RWPE2 (cell line): ENCODE measurements around the gene PI4KA.
"Not testable (repeated sequence)": the region's sequence is repeated elsewhere in the genome, so short reads cannot be mapped to it uniquely, and the experiment has no call there.

Experiments used
- ATAC-seq: fragments of 200-7000 bp; cut with Tn5 transposase; 3 replicates; pipeline ENCODE4 v1.9.1; 2021; ENCODE audit warnings: low read depth
- DNase-seq: peaks from one replicate; pipeline ENCODE4 v3.0.0-alpha.2; 2020; ENCODE audit warnings: low spot score
- H3K27ac ChIP-seq: fragments of 450-650 bp; 2 replicates; pipeline ENCODE4 v1.5.1; 2017; ENCODE audit warnings: mild to moderate bottlenecking; ENCODE audit not compliant: poor library complexity, severe bottlenecking
- H3K27me3 ChIP-seq: fragments of 250-450 bp; sonication (Bioruptor Pico); 2 replicates; pipeline ENCODE4 v1.5.1; 2021; ENCODE audit warnings: mild to moderate bottlenecking, moderate library complexity; ENCODE audit not compliant: insufficient read depth, poor library complexity, severe bottlenecking
- H3K36me3 ChIP-seq: fragments of 250-450 bp; sonication (Bioruptor Pico); 2 replicates; pipeline ENCODE4 v1.5.1; 2020; ENCODE audit warnings: low read depth, mild to moderate bottlenecking, moderate library complexity
- H3K4me1 ChIP-seq: fragments of 250-450 bp; sonication (Bioruptor Pico); 2 replicates; pipeline ENCODE4 v1.5.1; 2021; ENCODE audit warnings: mild to moderate bottlenecking, moderate library complexity; ENCODE audit not compliant: insufficient read depth, poor library complexity, severe bottlenecking
- H3K4me3 ChIP-seq: fragments of 250-450 bp; sonication (Bioruptor Pico); 2 replicates; pipeline ENCODE4 v1.5.1; 2021; ENCODE audit warnings: mild to moderate bottlenecking, moderate library complexity; ENCODE audit not compliant: severe bottlenecking
- H3K9me3 ChIP-seq: fragments of 250-450 bp; sonication (Bioruptor Pico); 2 replicates; pipeline ENCODE4 v1.5.1; 2021; ENCODE audit warnings: mild to moderate bottlenecking, moderate library complexity; ENCODE audit not compliant: severe bottlenecking
- CTCF ChIP-seq: fragments of 450-650 bp; IDR thresholded peaks from one replicate; pipeline ENCODE4 v1.5.1; 2017; ENCODE audit warnings: mild to moderate bottlenecking, moderate library complexity; ENCODE audit not compliant: poor library complexity, severe bottlenecking

Gene PI4KA

GRCh38 chr22:20721409-20722218, 137.0 kb downstream of the PI4KA start:
- TF ChIP-seq CTCF, result no peak
- Histone ChIP-seq H3K36me3 (no peaks in the 10 kb centered on the region), H3K4me3 (no peak overlapping the region), H3K4me1 (no peaks in the 10 kb centered on the region), H3K27ac (no peak overlapping the region), H3K9me3 (no peaks in the 10 kb centered on the region), H3K27me3 (no peaks in the 10 kb centered on the region)
- no peak for ATAC-seq
- no peak for DNase-seq

- H3K36me3 ChIP-seq, result no peaks in the 10 kb centered on the region
- no peak for ATAC-seq
- H3K27me3 ChIP-seq, result no peaks in the 10 kb centered on the region
- no peak for DNase-seq
- no peaks in the 10 kb centered on the region for H3K4me1 ChIP-seq
- no peaks in the 10 kb centered on the region for H3K9me3 ChIP-seq
- TF ChIP-seq CTCF, result no peak
- H3K4me3 ChIP-seq, result no peak overlapping the region
- no peak overlapping the region for H3K27ac ChIP-seq
These were observed 137.8 kb downstream of the PI4KA start for GRCh38 chr22:20720692-20721408.

- H3K9me3 ChIP-seq, H3K36me3 ChIP-seq, H3K4me1 ChIP-seq, DNase-seq, ATAC-seq, H3K27me3 ChIP-seq, H3K27ac ChIP-seq, H3K4me3 ChIP-seq: not testable (repeated sequence)
These were observed 139.9 kb downstream of the PI4KA start for GRCh38 chr22:20718727-20719126.

GRCh38 chr22:20717981-20718380, 140.6 kb downstream of the PI4KA start:
- not testable (repeated sequence) for H3K4me3 ChIP-seq, ATAC-seq, H3K27me3 ChIP-seq, H3K27ac ChIP-seq, H3K9me3 ChIP-seq, H3K36me3 ChIP-seq, H3K4me1 ChIP-seq, DNase-seq

- not testable (repeated sequence) for H3K4me1 ChIP-seq, H3K36me3 ChIP-seq, ATAC-seq, H3K9me3 ChIP-seq, H3K27ac ChIP-seq, H3K27me3 ChIP-seq, H3K4me3 ChIP-seq, DNase-seq
These were observed 141.3 kb downstream of the PI4KA start for GRCh38 chr22:20717213-20717866.

- not testable (repeated sequence) for H3K4me1 ChIP-seq, H3K4me3 ChIP-seq, DNase-seq, H3K9me3 ChIP-seq, ATAC-seq, H3K27ac ChIP-seq, H3K36me3 ChIP-seq, H3K27me3 ChIP-seq
These were observed 145.5 kb downstream of the PI4KA start for GRCh38 chr22:20713116-20713515.

- H3K4me3 ChIP-seq, H3K4me1 ChIP-seq, DNase-seq, H3K27me3 ChIP-seq, H3K36me3 ChIP-seq, ATAC-seq, H3K9me3 ChIP-seq, H3K27ac ChIP-seq: not testable (repeated sequence)
These were observed 148.6 kb downstream of the PI4KA start for GRCh38 chr22:20709966-20710365.

- not testable (repeated sequence) for H3K9me3 ChIP-seq, H3K4me3 ChIP-seq, H3K27ac ChIP-seq, H3K4me1 ChIP-seq, H3K36me3 ChIP-seq, ATAC-seq, H3K27me3 ChIP-seq, DNase-seq
These were observed 151.0 kb downstream of the PI4KA start for GRCh38 chr22:20707549-20708118.
